HepG2 (cell line): ENCODE data around the gene EMP2. TPM values are rescaled to one million over a fixed set of nuclear protein-coding genes. Genes with fewer than 3 reads are reported as not detected.

Experiments
- DNMT1 ChIP-seq: sonication (generic); formaldehyde crosslinking; IDR thresholded peaks from 2 replicates; pipeline ENCODE4 v1.5.1; 2020; ENCODE audit warnings: mild to moderate bottlenecking, missing genetic modification reagents
- EP300 ChIP-seq, 3 experiments: sonication (generic) in 1 of 3; formaldehyde crosslinking in 1 of 3; IDR thresholded peaks; 2 replicates each; pipeline versions ENCODE4 v1.5.1 to v1.6.1; 2011 to 2020; ENCODE audit warnings: low read depth in 2 of 3, low read length in 2 of 3, borderline replicate concordance in 1 of 3, improper control_type of control experiment in 1 of 3, mild to moderate bottlenecking in 1 of 3, missing genetic modification reagents in 1 of 3, moderate library complexity in 1 of 3
- FOXA3 ChIP-seq: IDR thresholded peaks from 2 replicates; pipeline ENCODE4 v1.6.1; 2016; ENCODE audit warnings: missing genetic modification reagents, missing compliant biosample characterization
- MED1 ChIP-seq: sonication (generic); formaldehyde crosslinking; IDR thresholded peaks from 2 replicates; pipeline ENCODE4 v1.4.0; 2020; ENCODE audit warnings: missing genetic modification reagents
- MEF2D ChIP-seq: sonication (generic); formaldehyde crosslinking; IDR thresholded peaks from 2 replicates; pipeline ENCODE4 v1.5.1; 2020; ENCODE audit warnings: mild to moderate bottlenecking, missing genetic modification reagents
- TBL1XR1 ChIP-seq: fragments of 150-350 bp; IDR thresholded peaks from 2 replicates; pipeline ENCODE4 v1.6.1; 2014; ENCODE audit warnings: borderline replicate concordance, low read length; ENCODE audit not compliant: partially characterized antibody
- TGIF2 ChIP-seq: IDR thresholded peaks from 2 replicates; pipeline ENCODE4 v1.6.1; 2016; ENCODE audit warnings: control low read depth, missing compliant biosample characterization
- THAP7 ChIP-seq: sonication (generic); formaldehyde crosslinking; IDR thresholded peaks from 2 replicates; pipeline ENCODE4 v1.8.1; 2023; ENCODE audit warnings: mild to moderate bottlenecking, missing genetic modification reagents
- ZBTB42 ChIP-seq: sonication (generic); formaldehyde crosslinking; IDR thresholded peaks from 2 replicates; pipeline ENCODE4 v1.5.0; 2020; ENCODE audit warnings: mild to moderate bottlenecking, missing genetic modification reagents
- ZC3H4 ChIP-seq: sonication (generic); formaldehyde crosslinking; IDR thresholded peaks from 2 replicates; pipeline ENCODE4 v1.4.0; 2020; ENCODE audit warnings: missing genetic modification reagents, borderline replicate concordance
- ZMYM4 ChIP-seq: sonication (generic); formaldehyde crosslinking; IDR thresholded peaks from 2 replicates; pipeline ENCODE4 v1.8.1; 2023; ENCODE audit warnings: mild to moderate bottlenecking, missing genetic modification reagents
- ZNF207 ChIP-seq: fragments of 450-650 bp; IDR thresholded peaks from 2 replicates; pipeline ENCODE4 v1.6.1; 2016; ENCODE audit warnings: antibody characterized with exemption, borderline replicate concordance
- ZNF225 ChIP-seq: sonication (generic); formaldehyde crosslinking; IDR thresholded peaks from 2 replicates; pipeline ENCODE4 v1.4.0; 2020; ENCODE audit warnings: mild to moderate bottlenecking, missing genetic modification reagents
- ZNF33B ChIP-seq: sonication (generic); formaldehyde crosslinking; IDR thresholded peaks from 2 replicates; pipeline ENCODE4 v1.5.1; 2020; ENCODE audit warnings: mild to moderate bottlenecking, missing genetic modification reagents
- ZNF362 ChIP-seq: sonication (generic); formaldehyde crosslinking; IDR thresholded peaks from 2 replicates; pipeline ENCODE4 v1.4.0; 2020; ENCODE audit warnings: missing genetic modification reagents, mild to moderate bottlenecking, borderline replicate concordance
- ZNF501 ChIP-seq: sonication (generic); formaldehyde crosslinking; IDR thresholded peaks from 2 replicates; pipeline ENCODE4 v1.5.1; 2020; ENCODE audit warnings: mild to moderate bottlenecking, moderate library complexity, missing genetic modification reagents
- ZNF550 ChIP-seq: sonication (generic); formaldehyde crosslinking; IDR thresholded peaks from 2 replicates; pipeline ENCODE4 v1.4.0; 2020; ENCODE audit warnings: mild to moderate bottlenecking, missing genetic modification reagents, borderline replicate concordance
- ZNF589 ChIP-seq: sonication (generic); formaldehyde crosslinking; conservative IDR thresholded peaks from 2 replicates; pipeline ENCODE4 v1.8.0; 2022; ENCODE audit warnings: mild to moderate bottlenecking, moderate library complexity, missing genetic modification reagents
- polyA plus RNA-seq, 8 experiments: library from polyadenylated mRNA; depleted of rRNA in 3 of 8; stranded (reverse) in 7 of 8; unstranded in 1 of 8; fragments of >200 nt; fragmentation: Illumina TruSeq in 4 of 8; extraction: Trizol in 4 of 8; gene quantifications; 2 replicates each; pipeline versions ENCODE4 v1.2.1 to v1.2.3, GENCODE V29; 2011 to 2016; ENCODE audit warnings: low read depth in 4 of 8, missing spikeins in 1 of 8, mixed read lengths in 1 of 8; ENCODE audit not compliant: insufficient read depth in 1 of 8
- total RNA-seq, 5 experiments: library from RNA; depleted of rRNA; stranded (reverse); fragments of >200 nt; fragmentation: Illumina TruSeq; extraction: Trizol; gene quantifications; 2 replicates each; pipeline ENCODE4 v1.2.3, GENCODE V29; 2016; ENCODE audit warnings: low read depth in 1 of 5
- TF ChIP-seq, protein P1 (sequence below): sonication (generic); formaldehyde crosslinking; IDR thresholded peaks from 2 replicates; pipeline ENCODE4 v1.5.0; 2020; ENCODE audit warnings: mild to moderate bottlenecking, missing genetic modification reagents, borderline replicate concordance
- TF ChIP-seq, protein P2 (sequence below): sonication (generic); formaldehyde crosslinking; IDR thresholded peaks from 2 replicates; pipeline ENCODE4 v1.8.1; 2023; ENCODE audit warnings: mild to moderate bottlenecking, missing genetic modification reagents, borderline replicate concordance
- TF ChIP-seq, protein P3 (sequence below), 2 experiments: sonication (generic) in 1 of 2; formaldehyde crosslinking in 1 of 2; IDR thresholded peaks; 2 replicates each; pipeline versions ENCODE4 v1.4.0 to v1.6.1; 2018 to 2020; ENCODE audit warnings: missing genetic modification reagents in 2 of 2, borderline replicate concordance in 1 of 2, low read depth in 1 of 2, mild to moderate bottlenecking in 1 of 2, missing biosample characterization in 1 of 2

EMP2 gene
- total and polyA plus RNA-seq, 2 of the 13 experiments (the other 11 are each of a cell fraction or from before 2014, with no cell fraction given), result 24.6 to 91.2 TPM

DNA sequence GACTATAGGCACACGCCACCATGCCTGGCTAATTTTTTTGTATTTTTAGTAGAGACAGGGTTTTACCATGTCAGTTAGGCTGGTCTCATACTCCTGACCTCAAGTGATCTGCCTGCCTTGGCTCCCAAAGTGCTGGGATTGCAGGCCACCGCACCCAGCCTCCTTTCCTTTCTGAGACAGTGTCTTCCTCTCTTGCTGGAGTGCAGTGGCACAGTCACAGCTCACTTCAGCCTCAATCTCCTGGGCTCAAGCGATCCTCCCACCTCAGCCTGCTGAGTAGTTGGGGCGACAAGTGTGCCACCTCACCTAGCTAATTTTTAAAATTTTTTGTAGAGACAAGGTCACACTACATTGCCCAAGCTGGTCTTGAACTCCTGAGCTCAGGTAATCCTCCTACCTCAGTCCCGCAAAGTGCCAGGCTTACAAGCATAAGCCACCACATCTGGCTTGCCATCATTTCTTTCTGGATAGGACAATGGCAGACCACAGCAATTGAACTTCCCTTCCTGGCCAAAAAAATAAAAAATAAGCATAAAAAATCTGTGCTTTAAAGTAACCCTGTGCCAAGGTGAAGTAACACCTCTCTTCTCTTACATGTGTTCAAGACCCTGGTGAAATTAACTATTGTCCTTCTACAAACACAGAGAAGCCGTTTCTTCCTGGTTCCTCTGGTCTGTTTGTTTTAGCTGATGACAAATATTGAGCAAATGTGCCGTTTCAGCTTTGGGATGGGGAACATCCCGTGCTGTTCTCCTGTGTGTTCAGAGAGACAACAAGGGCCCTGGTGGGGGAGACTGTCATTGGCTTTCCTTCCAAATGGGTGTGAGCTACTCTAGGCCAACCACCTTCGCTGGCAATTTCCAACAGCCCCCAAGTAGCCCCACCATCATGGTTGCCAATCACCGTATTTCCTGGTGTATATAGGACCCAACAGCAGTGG lies 60.2 kb downstream of the EMP2 start (continued):
- TF ChIP-seq ZNF207 (no peak), ZNF550 (CRISPR knock-in tag) (no peak), THAP7 (CRISPR knock-in tag) (peak; percentile 74; the same call in 1 of the 2 replicates), TBL1XR1 (no peak), MEF2D (CRISPR knock-in tag) (peak; percentile 39; the same call in 1 of the 2 replicates), FOXA3 (CRISPR knock-in tag) (peak; percentile 94), TGIF2 (CRISPR knock-in tag) (peak; percentile 95), ZNF225 (no peak), ZNF362 (CRISPR knock-in tag) (no peak), EP300 (IDR thresholded peaks at IDR 0.05; ENCODE audit: low read depth in 2 of 2, low read length in 2 of 2) (peak in 1 of 2 experiments; percentile 86; a peak in 2 of 4 replicates), EP300 (CRISPR knock-in tag; IDR thresholded peaks at IDR 0.05; ENCODE audit: borderline replicate concordance) (no peak; the same call in 1 of the 2 replicates), ZNF501 (CRISPR knock-in tag) (peak; percentile 69), ZNF589 (CRISPR knock-in tag) (no peak), ZNF33B (0 out of 2 replicates have a peak, but pooled peaks have one; percentile 68), MED1 (CRISPR knock-in tag) (peak; percentile 78), ZBTB42 (CRISPR knock-in tag) (0 out of 2 replicates have a peak, but pooled peaks have one; percentile 52), ZC3H4 (no peak), ZMYM4 (CRISPR knock-in tag) (peak; percentile 50; the same call in 1 of the 2 replicates), DNMT1 (CRISPR knock-in tag) (no peak)
- TF ChIP-seq, protein P1, sequence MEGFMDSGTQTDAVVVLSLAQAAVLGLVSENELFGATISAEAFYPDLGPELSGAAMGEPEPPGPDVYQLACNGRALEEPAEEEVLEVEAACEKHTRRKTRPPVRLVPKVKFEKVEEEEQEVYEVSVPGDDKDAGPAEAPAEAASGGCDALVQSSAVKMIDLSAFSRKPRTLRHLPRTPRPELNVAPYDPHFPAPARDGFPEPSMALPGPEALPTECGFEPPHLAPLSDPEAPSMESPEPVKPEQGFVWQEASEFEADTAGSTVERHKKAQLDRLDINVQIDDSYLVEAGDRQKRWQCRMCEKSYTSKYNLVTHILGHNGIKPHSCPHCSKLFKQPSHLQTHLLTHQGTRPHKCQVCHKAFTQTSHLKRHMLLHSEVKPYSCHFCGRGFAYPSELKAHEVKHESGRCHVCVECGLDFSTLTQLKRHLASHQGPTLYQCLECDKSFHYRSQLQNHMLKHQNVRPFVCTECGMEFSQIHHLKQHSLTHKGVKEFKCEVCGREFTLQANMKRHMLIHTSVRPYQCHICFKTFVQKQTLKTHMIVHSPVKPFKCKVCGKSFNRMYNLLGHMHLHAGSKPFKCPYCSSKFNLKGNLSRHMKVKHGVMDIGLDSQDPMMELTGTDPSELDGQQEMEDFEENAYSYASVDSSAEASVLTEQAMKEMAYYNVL (CRISPR knock-in tag), result peak; percentile 51; the same call in 1 of the 2 replicates
- TF ChIP-seq, protein P2, sequence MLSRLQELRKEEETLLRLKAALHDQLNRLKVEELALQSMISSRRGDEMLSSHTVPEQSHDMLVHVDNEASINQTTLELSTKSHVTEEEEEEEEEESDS, result no peak
- TF ChIP-seq, protein P3, sequence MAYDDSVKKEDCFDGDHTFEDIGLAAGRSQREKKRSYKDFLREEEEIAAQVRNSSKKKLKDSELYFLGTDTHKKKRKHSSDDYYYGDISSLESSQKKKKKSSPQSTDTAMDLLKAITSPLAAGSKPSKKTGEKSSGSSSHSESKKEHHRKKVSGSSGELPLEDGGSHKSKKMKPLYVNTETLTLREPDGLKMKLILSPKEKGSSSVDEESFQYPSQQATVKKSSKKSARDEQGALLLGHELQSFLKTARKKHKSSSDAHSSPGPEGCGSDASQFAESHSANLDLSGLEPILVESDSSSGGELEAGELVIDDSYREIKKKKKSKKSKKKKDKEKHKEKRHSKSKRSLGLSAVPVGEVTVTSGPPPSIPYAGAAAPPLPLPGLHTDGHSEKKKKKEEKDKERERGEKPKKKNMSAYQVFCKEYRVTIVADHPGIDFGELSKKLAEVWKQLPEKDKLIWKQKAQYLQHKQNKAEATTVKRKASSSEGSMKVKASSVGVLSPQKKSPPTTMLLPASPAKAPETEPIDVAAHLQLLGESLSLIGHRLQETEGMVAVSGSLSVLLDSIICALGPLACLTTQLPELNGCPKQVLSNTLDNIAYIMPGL (CRISPR knock-in tag; IDR thresholded peaks at IDR 0.05; ENCODE audit: borderline replicate concordance in 1 of 2, low read depth in 1 of 2), result peak in 1 of 2 experiments; percentile 54; a peak in 2 of 4 replicates
